Upper lobe of right lung (tissue), 1 donor: Measurements from ENCODE around the gene GAL3ST2. TPM values are rescaled to one million over a fixed set of nuclear protein-coding genes. Genes with fewer than 3 reads are reported as not detected.
A peak's percentile ranks its signal among the peaks of the same experiment; 100 is the strongest.

Source experiments
- ATAC-seq: fragments of 200-7000 bp; cut with Tn5 transposase; one replicate; pipeline ENCODE4 v1.9.1; 2020; ENCODE audit warnings: mild to moderate bottlenecking, moderate library complexity
- DNase-seq: peaks from one replicate; pipeline ENCODE4 v3.0.0-alpha.2; 2020
- H3K27ac ChIP-seq: fragments of 200-600 bp; one replicate; pipeline ENCODE4 v1.8.0; 2022
- H3K27me3 ChIP-seq: fragments of 200-600 bp; one replicate; pipeline ENCODE4 v1.8.0; 2022; ENCODE audit warnings: mild to moderate bottlenecking
- H3K36me3 ChIP-seq: fragments of 200-600 bp; one replicate; pipeline ENCODE4 v1.8.0; 2022
- H3K4me1 ChIP-seq: fragments of 200-600 bp; one replicate; pipeline ENCODE4 v1.8.0; 2022
- H3K4me3 ChIP-seq: fragments of 200-600 bp; one replicate; pipeline ENCODE4 v1.8.0; 2022; ENCODE audit warnings: mild to moderate bottlenecking
- H3K9me3 ChIP-seq: fragments of 200-600 bp; one replicate; pipeline ENCODE4 v1.8.0; 2022
- CTCF ChIP-seq: fragments of 200-600 bp; IDR thresholded peaks from one replicate; pipeline ENCODE4 v1.8.0; 2022; ENCODE audit warnings: antibody characterized with exemption
- intact Hi-C: fragments of 100-400 bp; cut with DNase I; formaldehyde crosslinking; loops from one replicate; pipeline ENCODE4 v1.11.0; 2022
- total RNA-seq: library from RNA; stranded (reverse); fragmentation: NEBNext Ultra II Directional; extraction: Animal tissue kit (Norgen Biotek cat#: 25700); gene quantifications from one replicate; pipeline ENCODE4 v1.2.1, GENCODE V29; 2021
- donor health status: DM: no; HTN: yes; CAD: no; lungs with severe emphysema.

GAL3ST2 gene
- total RNA-seq, 1 donor from 2014 or later = not detected

- intact Hi-C loops = no loop called here
- H3K27ac ChIP-seq = no peak overlapping the region
- no peak overlapping the region for H3K4me3 ChIP-seq
- ATAC-seq = no peak
- TF ChIP-seq CTCF = no peak
- H3K4me1 ChIP-seq = no peaks in the 10 kb centered on the region
- no peaks in the 10 kb centered on the region for H3K9me3 ChIP-seq
- H3K27me3 ChIP-seq = no peaks in the 10 kb centered on the region
- no peak for DNase-seq
- no peaks in the 10 kb centered on the region for H3K36me3 ChIP-seq
Observed at GRCh38 chr2:241796209-241796608, 19.6 kb downstream of the GAL3ST2 start.

GRCh38 chr2:241796610-241797138 is 20.1 kb downstream of the GAL3ST2 start:
- peak; percentile 62 for DNase-seq
- TF ChIP-seq CTCF = no peak
- no peaks in the 10 kb centered on the region for H3K4me1 ChIP-seq
- no peaks in the 10 kb centered on the region for H3K9me3 ChIP-seq
- no peaks in the 10 kb centered on the region for H3K27me3 ChIP-seq
- ATAC-seq = no peak
- H3K36me3 ChIP-seq = no peaks in the 10 kb centered on the region
- H3K27ac ChIP-seq = no peak overlapping the region
- H3K4me3 ChIP-seq = no peak overlapping the region
- intact Hi-C loops = no loop called here

- Histone ChIP-seq H3K4me1 (no peaks in the 10 kb centered on the region), H3K4me3 (no peak overlapping the region), H3K27ac (no peak overlapping the region), H3K27me3 (peaks cover under 1% of the 10 kb centered on the region), H3K9me3 (no peaks in the 10 kb centered on the region), H3K36me3 (no peaks in the 10 kb centered on the region)
- DNase-seq (peak; percentile 47), ATAC-seq (no peak)
- TF ChIP-seq CTCF = no peak
- intact Hi-C loops = no loop called here
Observed at GRCh38 chr2:241797441-241798080, 20.9 kb downstream of the GAL3ST2 start.

- H3K27ac ChIP-seq = no peak overlapping the region
- no peaks in the 10 kb centered on the region for H3K4me1 ChIP-seq
- no peak overlapping the region for H3K4me3 ChIP-seq
- no peaks in the 10 kb centered on the region for H3K9me3 ChIP-seq
- intact Hi-C loops = no loop called here
- TF ChIP-seq CTCF = no peak
- peak; percentile 53 for DNase-seq
- H3K27me3 ChIP-seq = peaks cover 6% of the 10 kb centered on the region
- no peaks in the 10 kb centered on the region for H3K36me3 ChIP-seq
- no peak for ATAC-seq
Observed at GRCh38 chr2:241798081-241798630, 21.5 kb downstream of the GAL3ST2 start.

GRCh38 chr2:241798631-241799521 is 22.3 kb downstream of the GAL3ST2 start:
- Histone ChIP-seq H3K27me3 (peaks cover 14% of the 10 kb centered on the region), H3K36me3 (no peaks in the 10 kb centered on the region), H3K27ac (no peak overlapping the region), H3K9me3 (no peaks in the 10 kb centered on the region), H3K4me1 (peaks cover 2% of the 10 kb centered on the region), H3K4me3 (no peak overlapping the region)
- ATAC-seq (no peak), DNase-seq (no peak)
- intact Hi-C loops = no loop called here
- TF ChIP-seq CTCF = no peak
